ENCODE data around the gene TOMM6.

Gene TOMM6

GRCh38 chr6:41748542-41748941 lies 39.0 kb upstream of the TOMM6 start:
- Histone ChIP-seq H3K4me3 (replicated peaks; ENCODE audit: insufficient read depth, low read length) (no peak overlapping the region), H3K27me3 (ENCODE audit: insufficient read depth, poor library complexity, severe bottlenecking) (no peaks in the 10 kb centered on the region), H3K27ac (replicated peaks) (no peak overlapping the region)
- TF ChIP-seq GABPA (IDR thresholded peaks at IDR 0.05; ENCODE audit: low read depth), result no peak
- no peak for DNase-seq (ENCODE audit: low read depth in 1 of 2, low spot score in 1 of 2)

DNA sequence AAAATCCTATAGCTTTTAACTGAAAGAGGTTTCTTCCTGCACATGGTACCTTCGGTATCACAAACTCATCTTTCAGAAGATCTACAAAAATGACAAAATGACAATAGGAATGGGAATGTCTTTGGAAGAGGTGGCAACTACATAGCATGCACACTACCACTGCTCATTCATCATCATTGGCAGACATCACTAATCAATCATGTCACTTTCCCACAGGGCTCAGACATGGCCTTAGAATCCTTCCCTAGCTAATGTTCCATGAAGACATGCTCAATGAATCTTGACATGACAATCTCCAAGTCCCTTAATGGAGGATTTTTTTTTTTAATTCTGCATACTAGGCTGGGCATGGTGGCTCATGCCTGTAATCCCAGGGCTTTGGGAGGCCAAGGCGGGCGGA lies 37.1 kb upstream of the TOMM6 start:
- Histone ChIP-seq H3K27me3 (ENCODE audit: insufficient read depth, poor library complexity, severe bottlenecking) (no peaks in the 10 kb centered on the region), H3K27ac (replicated peaks) (no peak overlapping the region), H3K4me3 (replicated peaks; ENCODE audit: insufficient read depth, low read length) (no peak overlapping the region)
- TF ChIP-seq POLR2AphosphoS5 (IDR thresholded peaks at IDR 0.05; ENCODE audit: low read depth) (no peak), GABPA (IDR thresholded peaks at IDR 0.05; ENCODE audit: low read depth) (no peak), CTCF (IDR thresholded peaks at IDR 0.05; ENCODE audit: insufficient read depth, low read length) (no peak), SPI1 (IDR thresholded peaks at IDR 0.05; ENCODE audit: borderline replicate concordance, low read depth) (no peak)
- TF ChIP-seq, protein P1, sequence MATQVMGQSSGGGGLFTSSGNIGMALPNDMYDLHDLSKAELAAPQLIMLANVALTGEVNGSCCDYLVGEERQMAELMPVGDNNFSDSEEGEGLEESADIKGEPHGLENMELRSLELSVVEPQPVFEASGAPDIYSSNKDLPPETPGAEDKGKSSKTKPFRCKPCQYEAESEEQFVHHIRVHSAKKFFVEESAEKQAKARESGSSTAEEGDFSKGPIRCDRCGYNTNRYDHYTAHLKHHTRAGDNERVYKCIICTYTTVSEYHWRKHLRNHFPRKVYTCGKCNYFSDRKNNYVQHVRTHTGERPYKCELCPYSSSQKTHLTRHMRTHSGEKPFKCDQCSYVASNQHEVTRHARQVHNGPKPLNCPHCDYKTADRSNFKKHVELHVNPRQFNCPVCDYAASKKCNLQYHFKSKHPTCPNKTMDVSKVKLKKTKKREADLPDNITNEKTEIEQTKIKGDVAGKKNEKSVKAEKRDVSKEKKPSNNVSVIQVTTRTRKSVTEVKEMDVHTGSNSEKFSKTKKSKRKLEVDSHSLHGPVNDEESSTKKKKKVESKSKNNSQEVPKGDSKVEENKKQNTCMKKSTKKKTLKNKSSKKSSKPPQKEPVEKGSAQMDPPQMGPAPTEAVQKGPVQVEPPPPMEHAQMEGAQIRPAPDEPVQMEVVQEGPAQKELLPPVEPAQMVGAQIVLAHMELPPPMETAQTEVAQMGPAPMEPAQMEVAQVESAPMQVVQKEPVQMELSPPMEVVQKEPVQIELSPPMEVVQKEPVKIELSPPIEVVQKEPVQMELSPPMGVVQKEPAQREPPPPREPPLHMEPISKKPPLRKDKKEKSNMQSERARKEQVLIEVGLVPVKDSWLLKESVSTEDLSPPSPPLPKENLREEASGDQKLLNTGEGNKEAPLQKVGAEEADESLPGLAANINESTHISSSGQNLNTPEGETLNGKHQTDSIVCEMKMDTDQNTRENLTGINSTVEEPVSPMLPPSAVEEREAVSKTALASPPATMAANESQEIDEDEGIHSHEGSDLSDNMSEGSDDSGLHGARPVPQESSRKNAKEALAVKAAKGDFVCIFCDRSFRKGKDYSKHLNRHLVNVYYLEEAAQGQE (IDR thresholded peaks at IDR 0.05; ENCODE audit: insufficient replicate concordance, low read depth), result no peak
- no peak for DNase-seq (ENCODE audit: low read depth in 1 of 2, low spot score in 1 of 2)

DNA sequence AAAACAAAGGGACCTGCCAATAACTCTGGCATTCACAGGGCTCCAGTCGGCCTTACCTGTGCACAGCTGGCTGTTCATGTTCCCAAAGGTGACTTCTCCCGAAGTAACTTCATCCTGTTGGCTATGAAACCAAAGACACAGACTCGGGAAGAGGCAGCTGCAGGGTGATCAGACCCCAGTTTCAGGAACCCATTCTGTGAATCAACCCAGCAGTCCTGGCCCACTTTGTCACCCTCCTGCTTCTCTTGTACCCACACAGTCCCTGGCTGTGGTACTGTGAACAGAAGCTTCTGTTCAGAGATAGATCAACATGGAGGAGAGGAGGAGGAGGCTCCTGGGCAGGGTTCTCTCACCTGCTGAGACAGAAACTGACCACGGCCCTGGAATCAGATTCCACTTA lies 31.6 kb upstream of the TOMM6 start:
- no peak for TF ChIP-seq SPI1 (IDR thresholded peaks at IDR 0.05; ENCODE audit: borderline replicate concordance, low read depth)
- no peak for TF ChIP-seq GABPA (IDR thresholded peaks at IDR 0.05; ENCODE audit: low read depth)
- TF ChIP-seq, protein P1 (IDR thresholded peaks at IDR 0.05; ENCODE audit: insufficient replicate concordance, low read depth), result no peak
- no peak for TF ChIP-seq POLR2AphosphoS5 (IDR thresholded peaks at IDR 0.05; ENCODE audit: low read depth)
- no peak overlapping the region for H3K27ac ChIP-seq (replicated peaks)

DNA sequence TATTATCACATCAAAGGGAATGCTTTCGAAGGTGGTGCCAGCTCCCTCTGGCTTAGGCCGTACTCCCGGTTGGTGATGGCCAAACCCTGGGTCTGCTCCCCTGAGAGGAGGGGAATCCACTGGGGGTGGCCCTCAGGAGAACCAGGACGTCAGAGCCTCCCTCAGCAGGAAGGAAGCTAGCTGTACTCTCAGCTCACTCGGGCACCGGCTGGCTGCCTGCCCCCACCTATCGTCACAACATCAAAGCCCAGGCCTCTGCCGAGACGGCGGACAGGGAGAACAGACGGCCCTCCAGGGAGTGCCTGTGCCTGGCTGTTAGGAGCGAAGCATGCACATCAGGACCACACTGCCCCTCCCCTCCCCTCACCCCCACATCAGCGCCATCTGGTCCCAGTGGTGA lies 31.1 kb upstream of the TOMM6 start:
- Histone ChIP-seq H3K27me3 (ENCODE audit: insufficient read depth, poor library complexity, severe bottlenecking) (no peaks in the 10 kb centered on the region), H3K27ac (replicated peaks) (no peak overlapping the region), H3K4me3 (replicated peaks; ENCODE audit: insufficient read depth, low read length) (no peak overlapping the region)
- TF ChIP-seq, protein P1 (IDR thresholded peaks at IDR 0.05; ENCODE audit: insufficient replicate concordance, low read depth), result no peak
- no peak for TF ChIP-seq CTCF (IDR thresholded peaks at IDR 0.05; ENCODE audit: insufficient read depth, low read length)
- TF ChIP-seq GABPA (IDR thresholded peaks at IDR 0.05; ENCODE audit: low read depth), result no peak
- no peak for TF ChIP-seq SPI1 (IDR thresholded peaks at IDR 0.05; ENCODE audit: borderline replicate concordance, low read depth)
- no peak for TF ChIP-seq POLR2AphosphoS5 (IDR thresholded peaks at IDR 0.05; ENCODE audit: low read depth)
- DNase-seq (ENCODE audit: low read depth in 1 of 2, low spot score in 1 of 2), result no peak

More for the DNA sequence above, 31.6 kb upstream of the TOMM6 start:
- no peak for DNase-seq (ENCODE audit: low read depth in 1 of 2, low spot score in 1 of 2)
- H3K27me3 ChIP-seq (ENCODE audit: insufficient read depth, poor library complexity, severe bottlenecking), result no peaks in the 10 kb centered on the region
- H3K4me3 ChIP-seq (replicated peaks; ENCODE audit: insufficient read depth, low read length), result no peak overlapping the region
